ENCODE results near the gene P2RY13.

The P2RY13 gene

DNA sequence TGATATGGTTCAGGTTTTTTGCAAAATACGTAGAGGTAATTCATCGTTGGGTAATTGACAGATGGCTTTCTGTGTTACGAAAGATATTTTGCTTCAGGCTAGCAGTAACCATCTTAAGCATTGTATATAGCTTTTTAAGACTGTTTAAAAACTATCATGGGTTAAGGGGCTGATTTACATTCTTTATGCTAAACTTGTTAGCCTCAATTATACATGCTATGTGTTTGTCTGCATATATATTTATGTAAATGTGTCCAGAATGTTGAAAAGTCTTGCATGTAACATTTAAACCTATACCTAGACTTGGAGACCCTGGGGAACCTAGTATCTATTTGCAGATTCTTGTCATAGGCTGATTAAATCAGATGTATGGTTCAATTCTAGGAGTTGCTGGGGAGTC lies 39.9 kb downstream of the P2RY13 start:
- no peak for DNase-seq

DNA sequence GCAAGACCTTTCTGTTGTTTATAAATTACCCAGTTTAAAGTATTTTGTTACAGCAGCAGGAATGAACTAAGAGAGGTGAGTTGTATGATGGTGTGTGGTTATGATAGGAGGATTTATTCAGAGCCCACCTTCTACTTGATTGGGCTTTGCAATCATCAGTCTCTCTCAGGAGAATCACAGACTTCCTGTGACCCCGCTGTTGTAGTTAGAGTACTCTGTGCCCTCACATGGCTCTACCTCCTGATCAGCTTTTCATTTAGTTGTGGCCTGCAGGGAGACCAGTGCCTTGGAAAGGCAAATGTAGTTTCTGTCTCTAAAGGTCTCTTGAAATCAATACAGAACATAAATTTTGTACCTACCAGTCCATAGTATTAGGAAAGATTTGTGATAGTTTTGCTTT lies 43.4 kb downstream of the P2RY13 start:
- no peak for DNase-seq

DNA sequence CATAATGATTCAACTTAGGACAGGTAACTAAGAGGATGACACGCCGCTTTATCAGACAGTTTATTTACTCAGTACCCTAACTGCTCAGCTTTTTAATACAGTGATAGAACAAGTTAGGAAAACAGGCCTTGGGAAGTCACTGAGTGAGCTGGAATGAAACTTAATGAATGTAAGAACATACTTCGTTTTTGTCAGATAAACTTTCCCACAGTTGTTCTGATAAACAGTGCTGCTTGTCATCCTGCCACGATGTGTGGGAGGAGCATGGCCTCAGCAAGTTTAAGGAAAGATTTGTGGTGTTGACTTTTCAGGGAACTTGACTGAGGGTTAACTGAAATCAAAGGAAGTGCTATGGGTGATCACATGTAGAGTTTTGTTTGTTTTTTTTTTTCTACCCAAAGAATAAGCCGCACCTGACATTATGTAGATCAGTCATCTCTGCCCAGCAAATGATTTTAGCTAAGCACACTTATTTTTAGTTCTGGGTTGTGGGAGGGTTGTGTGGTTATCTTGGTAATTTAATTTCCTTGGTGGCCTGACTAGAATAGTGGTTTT lies 45.4 kb downstream of the P2RY13 start:
- peak in 1 of 2 donors; percentile 46 for DNase-seq

GRCh38 chr3:151283387-151283786 lies 46.0 kb downstream of the P2RY13 start:
- peak in 1 of 2 donors; percentile 23 for DNase-seq

GRCh38 chr3:151282921-151283320 lies 46.4 kb downstream of the P2RY13 start:
- peak in 1 of 2 donors; percentile 72 for DNase-seq

DNA sequence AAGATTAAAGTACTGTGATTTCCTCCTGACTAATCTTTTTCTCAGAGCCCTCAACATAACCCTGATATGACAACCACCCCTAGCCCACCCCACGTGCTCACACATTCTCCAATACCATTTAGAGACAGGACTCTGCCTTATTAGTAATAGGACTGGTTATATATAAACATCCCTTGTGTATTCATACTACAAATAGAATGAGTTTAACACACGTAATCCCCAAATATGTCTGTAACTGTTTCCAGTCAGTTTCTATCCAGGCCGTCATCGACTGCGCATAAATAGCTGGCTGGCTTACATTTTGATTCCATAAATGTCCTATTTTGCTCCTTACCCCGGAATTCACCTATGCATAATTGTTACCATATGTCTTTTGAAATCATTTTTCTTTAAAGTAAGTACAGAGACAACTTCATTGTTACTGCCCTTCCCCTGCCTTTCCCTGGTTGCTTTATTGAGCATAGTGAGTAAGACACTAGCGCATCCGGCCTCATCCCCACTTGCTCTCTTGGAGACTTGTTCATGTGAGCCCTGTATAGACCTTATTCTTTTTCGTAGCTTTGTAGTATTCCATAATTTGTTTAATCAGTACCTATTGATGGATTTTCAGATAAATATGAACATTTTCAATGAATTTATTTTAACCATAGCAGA lies 47.6 kb downstream of the P2RY13 start:
- DNase-seq, result no peak

GRCh38 chr3:151278230-151278629 lies 51.1 kb downstream of the P2RY13 start, which contains the start of gene P2RY14:
TSS of gene P2RY14 (minus strand) at chr3:151278542. CDS start at chr3:151214316, 64,226 bp downstream.
- peak; percentile 28 to 38 for DNase-seq

DNA sequence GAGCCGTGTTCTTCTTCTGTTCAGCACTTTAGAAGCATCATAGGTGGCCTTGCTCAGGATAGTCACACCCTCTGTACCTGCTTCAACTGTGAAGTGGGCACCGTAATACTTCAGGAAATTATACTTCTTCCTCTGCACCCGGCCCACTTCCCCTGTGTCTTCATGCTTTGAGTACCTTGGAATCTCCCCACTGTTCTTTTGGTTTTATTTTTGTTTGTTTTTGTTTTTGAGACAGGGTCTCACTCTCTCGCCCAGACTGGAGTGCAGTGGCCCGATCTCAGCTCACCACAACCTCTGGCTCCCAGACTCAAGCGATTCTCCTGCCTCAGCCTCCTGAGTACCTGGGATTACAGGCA lies 52.7 kb downstream of the P2RY13 start:
- DNase-seq, result peak; percentile 63 to 74

Data from CD4-positive, alpha-beta T cell treated with Interferon alpha-2 for 1 hour (primary cell).